HG03039 (cell line): Measurements from ENCODE around the gene C4orf50.
"Not testable (repeated sequence)": the region's sequence is repeated elsewhere in the genome, so short reads cannot be mapped to it uniquely, and the experiment has no call there.

Experiments used
- ATAC-seq: cut with Tn5 transposase; IDR thresholded peaks from one replicate; pipeline ENCODE4 v1.9.1; 2021; ENCODE audit warnings: mild to moderate bottlenecking, moderate library complexity; ENCODE audit not compliant: unreplicated experiment

Gene C4orf50

DNA sequence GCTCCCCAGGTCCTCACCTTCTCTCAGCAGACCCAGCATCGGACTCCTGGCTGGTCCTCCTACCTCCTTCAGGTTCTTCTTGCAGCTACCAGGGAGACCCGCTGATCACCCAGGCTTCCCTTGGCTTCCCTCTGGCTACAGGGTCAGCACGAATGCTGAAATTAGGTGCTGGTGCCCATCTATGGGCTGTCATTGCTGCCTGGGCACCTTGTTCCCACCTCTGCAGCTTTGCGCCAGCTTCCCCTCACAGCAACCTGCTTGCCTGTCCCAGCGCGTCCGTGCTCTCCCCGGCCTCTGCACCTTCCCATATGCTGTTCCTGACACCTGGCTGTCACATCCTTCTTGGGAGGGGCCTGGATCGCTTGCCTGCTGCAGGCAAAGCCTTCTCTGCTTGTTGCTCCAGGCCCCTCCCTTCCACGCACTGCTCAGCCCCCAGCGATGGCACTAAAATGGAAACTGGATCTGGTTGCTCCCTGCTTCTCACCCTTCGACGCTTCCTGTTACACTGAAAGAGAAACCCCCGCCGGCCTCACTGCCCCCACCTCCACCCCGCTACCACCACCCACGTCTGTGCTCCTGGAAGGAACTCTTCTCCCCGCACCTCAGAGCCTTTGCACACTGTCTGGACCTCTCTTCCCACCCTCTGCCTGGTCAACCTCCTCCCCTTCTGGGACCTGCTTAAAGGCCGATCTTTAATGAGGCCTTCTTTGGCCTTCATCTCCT lies 22.2 kb downstream of the C4orf50 start:
- no peak for ATAC-seq

DNA sequence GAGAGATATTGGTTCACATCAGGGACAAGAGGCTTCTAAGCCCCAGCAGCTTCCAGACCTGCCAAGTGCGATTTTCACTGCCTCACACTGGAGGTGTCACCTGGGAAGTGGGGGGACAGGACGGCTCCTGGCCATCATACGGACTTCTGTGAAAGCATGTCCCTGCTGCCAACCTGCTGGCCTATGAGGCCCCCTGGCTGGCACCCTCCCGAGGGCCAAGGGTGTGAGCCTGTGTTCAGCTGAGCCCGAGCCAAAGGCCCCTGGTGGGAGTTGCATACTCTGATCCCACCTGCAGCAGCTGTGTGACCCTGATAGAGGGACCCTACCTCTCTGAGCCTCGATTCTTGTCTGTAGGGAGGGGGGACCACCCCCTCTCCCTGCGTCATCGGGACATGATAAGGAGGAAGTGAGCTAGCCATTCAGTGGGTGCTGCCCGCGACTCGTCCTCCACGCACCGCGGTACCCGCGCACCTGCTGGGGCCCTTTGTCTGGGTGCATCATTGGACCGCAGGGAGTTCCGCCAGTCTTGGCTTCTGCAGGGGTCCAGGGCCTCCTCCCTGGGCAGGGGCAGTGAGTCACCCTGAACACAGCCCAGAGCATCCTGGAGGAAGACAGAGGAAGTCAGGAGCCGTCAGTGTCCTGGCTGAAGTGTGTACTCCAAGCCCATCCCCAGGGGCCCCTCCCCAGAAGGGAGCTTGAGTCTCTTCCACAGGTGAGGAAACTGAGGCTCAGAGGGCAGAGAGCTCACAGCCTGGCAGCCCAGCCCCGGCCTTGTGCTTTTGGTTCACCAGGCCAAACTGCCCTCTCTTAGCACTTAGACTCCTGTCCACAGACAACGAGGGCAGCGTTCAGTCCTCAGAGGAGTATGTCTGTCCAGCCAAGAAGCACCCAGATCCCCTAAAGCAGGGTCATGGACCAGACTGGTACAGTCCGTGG lies 24.1 kb downstream of the C4orf50 start:
- no peak for ATAC-seq

DNA sequence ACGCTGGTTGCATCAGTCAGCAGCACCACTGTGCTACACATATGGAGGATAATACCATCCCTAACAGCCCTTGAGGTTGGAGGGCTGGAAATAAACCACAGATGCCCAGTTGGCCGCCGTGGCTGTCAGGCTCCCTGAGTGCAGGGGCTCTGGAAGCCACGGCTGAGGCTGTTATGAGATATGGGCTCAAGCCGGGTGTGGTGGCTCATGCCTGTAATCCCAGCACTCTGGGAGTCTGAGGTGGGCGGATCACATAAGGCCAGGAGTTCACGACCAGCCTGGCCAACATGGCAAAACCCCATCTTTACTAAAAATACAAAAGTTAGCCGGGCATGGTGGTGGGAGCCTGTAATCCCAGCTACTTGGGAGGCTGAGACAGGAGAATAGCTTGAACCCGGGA lies 24.9 kb downstream of the C4orf50 start:
- ATAC-seq, result not testable (repeated sequence)

DNA sequence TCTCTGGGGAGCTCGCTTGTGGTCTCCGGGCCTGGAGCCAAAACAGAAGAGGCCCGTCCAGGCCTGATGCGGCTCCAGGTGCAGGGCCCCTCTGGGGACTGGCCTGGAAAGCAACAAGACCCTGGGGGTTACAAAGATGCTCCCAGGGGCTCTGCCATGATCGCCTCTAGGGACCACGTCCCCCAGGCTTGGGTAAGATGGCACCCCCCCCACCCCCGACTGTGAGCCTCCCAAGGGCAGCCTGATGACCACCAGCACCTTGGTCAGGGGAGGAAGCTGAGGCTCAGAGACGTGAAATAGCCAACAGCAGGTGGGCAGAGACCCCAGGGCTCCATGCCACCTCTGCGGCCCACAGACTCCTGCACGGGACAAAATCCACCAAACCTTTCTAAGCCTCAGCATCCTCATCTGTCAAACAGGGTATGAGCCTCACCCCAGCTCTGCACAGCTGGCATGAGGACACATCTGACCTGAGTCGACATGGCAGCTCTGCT lies 25.4 kb downstream of the C4orf50 start:
- no peak for ATAC-seq

DNA sequence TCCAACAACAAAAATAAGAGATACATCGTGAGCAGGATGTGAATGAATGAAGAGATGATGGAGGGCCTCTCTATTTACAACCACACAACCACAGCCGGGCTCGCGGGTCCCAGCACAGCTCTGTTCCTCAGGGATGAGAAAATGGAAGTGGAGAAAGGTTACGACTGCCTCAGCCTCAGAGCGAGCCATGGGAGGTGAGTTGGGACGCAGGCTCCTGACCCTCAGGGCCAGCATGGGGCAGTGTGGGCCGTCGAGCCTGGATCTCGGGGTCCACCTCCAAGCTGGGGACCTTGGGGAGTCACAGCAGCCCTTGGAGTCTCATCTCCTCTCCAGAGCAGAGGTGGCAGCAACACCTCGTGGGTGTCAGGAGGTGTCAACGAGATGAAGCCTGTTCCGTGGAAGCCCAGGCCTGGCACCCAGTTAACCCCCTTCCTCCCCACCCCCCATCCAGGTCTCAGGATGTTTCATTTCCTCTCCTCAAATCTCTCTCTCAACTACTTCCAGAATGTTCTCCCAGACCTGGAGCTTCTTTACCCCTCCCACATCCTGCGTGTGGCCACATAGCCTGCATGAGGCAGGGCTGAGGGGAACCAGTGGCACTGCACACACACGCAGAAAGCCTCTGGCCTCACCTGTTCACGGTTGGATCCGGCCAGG lies 25.9 kb downstream of the C4orf50 start:
- no peak for ATAC-seq

DNA sequence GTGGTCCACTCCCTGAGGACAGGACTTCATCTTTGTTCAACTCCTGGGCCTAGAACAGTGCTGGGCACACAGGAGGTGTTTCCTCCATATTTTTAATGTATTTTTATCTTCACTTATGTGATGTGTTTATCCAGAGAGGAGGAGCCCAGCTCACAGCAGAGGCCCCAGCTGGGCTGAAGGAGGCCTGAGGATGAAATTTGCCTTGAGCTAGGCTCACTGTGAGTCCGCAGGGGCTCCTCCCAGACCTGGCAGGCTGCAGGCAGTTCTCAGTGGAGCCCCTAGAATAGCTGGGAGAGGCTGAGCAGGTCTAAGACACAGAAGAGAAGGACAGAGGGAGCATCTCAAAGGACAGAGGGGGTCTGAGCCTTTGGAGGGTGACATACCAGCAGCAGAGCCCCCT lies 26.8 kb downstream of the C4orf50 start:
- ATAC-seq, result no peak

DNA sequence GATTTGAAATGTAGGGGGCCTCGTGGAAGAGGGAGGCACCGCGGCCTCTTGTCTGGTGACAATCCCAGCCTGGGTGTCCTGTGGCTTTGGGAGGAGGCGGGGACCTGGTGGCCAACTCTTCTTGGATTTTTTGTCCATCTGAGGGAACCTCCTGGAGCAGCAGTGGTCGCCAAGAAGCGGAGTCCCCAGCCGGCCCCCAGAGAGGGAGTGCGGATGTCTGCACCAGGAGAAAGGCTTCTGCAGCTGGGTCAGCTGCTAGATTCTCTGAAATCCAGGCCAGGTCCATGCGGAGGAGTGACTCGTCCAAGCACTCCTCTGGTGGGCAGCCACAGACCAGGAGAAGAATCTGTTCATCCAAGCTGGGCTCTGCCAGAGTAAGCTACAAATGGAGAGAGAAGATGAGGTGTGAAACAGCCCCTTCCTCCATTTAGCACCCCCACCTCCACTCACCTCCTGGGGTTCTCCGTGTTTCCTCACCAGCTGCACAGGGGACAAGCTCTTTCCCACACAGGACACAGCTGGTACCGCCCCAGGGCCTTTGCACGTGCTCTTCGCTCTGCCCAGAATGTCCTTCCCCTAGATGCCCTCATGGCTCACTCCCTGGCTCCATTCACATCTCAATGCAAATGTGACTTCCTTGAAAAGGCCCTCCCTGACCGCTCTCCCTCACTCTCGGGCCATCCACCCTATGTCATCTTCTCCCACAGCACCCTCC lies 27.6 kb downstream of the C4orf50 start:
- ATAC-seq, result no peak

DNA sequence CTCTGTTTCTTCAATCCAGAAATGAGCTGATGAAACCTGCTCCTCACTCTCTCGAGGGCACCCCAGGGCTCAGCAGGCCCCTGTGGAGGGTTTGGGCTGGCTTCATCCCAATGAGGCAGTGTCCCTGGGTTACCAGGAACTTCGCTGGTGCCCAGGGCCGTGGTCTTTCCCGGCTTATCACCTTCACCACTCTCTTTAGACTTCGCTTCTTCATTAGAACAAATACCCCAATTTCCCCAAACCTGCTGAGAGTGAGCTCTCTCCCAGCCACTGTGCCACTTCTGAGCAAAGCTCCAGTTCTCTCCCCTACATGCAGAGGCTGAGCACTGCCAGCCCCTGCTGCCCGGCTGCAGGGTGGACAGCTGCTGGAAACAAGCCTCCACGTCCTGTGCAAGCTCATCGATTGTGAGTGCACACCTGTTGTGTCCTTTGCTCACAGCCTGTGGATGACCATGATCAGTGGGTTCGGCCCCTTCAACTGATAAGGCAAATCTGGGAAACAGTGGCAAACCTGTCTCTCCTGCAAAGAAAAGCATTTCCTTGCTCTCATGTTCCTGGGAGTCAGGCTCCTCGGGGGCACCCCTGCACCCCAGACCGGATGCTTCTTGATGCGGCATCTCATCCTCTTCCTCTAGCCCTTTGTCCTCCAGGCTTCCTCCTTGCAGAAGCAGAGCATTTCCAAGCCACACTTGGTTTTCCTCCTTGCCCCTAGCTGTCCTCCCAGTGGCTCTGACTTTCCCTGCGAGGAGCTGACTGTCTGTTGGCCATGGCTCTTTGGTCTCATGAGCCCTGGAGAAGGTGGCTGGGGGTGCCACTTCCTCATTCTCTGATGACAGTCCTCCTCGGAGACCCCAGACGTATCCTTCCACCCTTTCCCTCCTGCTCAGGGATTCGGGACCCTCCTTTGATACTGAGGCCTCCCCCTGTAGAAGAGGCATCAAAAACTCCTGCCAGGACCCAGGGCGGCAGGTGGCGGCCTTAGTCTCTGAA lies 28.7 kb downstream of the C4orf50 start:
- no peak for ATAC-seq

DNA sequence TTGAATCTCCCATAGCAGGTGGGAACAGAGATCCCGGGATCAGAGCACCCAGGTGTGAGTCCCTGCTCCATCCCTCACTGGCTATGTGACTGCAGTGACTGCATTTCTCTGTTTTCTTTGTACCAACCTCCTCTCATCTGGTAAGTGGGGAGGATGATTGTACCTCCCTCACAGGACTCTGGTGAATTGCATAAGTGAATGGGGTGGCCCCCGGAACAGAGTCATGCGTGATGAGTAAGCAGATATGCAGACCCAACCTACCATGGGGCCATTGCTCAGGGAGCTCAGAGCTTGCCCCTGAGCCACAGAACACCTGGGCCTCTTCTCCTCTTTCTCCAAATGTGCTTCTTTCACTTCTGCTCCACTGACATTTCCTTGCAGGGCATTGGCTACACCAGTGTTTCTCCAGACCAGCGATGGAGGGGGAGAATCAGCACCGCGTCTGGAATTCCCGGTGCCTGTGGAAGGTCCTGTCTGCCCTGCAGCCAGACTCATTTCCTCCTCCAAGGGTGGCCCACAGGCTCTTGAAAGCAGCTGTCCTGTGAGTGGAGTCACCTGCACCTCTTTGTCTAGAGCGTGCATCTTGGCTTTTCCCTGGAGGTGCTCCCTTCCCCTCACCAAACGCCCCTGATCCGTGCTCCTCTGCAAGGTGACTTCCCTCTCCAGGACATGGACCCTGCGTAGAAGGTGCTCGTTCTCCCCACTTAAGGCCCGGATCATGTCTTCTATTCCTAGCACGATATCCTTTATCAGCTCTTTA lies 30.0 kb downstream of the C4orf50 start:
- no peak for ATAC-seq

DNA sequence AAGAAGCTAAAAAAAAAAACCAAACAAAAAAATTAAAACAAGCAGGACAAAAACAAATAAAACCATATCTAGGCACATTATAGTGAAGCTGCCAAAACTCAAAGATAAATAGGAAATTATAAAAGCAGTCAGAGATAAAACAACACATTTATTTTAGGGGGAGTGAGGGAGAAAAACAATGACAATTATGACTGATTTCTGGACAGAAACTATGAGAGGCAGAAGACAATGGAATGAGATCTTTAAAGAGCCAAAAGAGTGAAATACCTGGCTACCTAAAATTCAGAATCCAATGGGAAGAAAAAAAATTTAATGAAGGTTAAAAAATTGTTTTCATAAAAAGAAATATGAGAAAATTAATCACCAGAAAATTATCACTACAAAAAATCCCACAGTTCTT lies 33.4 kb downstream of the C4orf50 start:
- no peak for ATAC-seq

DNA sequence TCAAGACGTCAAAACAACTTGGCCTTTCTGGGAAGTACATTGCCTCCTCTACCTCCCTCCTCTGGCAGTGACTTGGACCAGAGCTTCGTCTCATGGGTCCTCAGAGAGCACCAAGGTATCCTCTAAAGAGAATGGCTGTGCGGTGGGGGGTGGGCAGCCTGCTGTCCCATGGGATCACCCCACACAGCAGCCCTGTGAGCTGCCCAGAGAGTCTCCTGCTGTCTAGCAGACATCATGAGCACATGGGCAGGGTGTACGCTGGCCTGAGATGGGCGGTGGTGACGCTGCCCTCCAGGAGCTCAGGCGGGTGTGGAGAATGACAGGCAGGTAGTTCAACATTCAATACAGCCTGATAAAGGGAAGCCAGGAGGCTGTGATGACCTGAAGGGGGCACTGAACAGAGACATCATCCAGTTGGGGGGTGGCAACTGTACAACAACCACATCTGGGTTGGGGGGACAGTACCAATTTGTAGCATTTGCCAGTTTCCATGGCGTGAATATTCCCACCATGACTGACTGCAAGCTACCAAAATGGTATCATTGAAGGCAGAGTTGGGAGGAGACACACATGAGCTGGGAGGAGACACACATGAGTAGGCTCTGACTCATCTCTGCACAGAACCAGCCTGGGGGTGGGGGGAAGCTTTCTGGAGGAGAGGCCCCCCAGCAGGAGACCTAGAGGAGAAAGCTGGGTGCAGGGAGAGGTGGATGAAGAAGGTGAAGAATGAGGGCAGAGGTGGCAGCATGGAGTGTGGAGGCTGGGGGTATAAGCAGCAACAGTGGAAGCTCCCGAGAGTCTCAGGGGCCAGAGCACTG lies 35.9 kb downstream of the C4orf50 start:
- no peak for ATAC-seq

DNA sequence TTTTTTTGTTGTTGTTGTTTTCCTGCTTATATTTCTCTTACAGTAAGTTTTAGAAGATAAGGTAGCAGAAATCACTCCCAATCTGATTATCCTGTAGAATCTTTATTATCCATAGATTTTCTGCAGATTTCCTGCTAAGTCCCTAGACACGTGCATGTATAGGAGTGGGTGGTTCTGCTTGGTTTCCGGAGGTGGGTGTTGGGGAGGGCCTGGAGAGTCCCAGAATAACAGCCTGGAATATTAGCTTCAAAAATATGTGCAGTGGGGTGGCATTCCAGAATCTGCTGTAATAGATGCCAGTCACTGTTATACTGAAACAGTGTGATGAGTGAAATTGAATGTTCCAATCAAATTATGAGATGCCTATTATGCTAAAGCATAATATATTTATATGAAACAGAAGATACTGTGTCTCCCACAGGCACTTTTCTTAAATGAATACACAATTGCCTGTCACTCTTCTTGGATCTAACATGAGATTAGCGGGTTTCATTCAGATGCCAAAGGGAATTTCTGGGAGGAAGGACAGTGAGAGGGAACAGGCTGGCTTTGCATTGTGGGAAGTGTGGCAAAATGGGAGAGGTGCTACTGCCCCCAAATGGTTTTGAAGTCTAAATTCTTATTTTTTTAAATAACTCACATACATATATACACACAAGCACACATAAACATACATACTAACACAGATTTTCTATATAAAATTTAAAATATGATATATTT lies 37.6 kb downstream of the C4orf50 start:
- ATAC-seq, result no peak

DNA sequence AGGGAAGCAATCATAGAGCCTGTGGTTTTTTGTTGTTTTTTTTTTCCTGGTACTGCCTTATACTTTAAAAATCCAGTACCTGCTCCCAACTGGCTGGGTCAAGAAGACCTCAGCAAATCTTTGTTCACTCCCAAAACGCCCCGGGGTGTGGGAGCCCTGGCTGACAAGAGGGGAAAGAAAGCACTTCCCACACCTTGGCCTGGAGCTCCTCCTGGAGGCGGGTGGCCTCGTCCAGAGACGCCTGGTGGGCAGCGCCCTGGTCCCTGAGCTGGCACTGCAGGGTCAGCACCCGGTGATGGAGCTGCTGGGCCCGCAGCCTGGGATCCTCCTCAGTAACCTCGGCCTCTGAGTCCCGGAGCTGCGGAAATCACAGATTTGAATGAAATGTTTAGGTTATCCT lies 38.2 kb downstream of the C4orf50 start:
- no peak for ATAC-seq

DNA sequence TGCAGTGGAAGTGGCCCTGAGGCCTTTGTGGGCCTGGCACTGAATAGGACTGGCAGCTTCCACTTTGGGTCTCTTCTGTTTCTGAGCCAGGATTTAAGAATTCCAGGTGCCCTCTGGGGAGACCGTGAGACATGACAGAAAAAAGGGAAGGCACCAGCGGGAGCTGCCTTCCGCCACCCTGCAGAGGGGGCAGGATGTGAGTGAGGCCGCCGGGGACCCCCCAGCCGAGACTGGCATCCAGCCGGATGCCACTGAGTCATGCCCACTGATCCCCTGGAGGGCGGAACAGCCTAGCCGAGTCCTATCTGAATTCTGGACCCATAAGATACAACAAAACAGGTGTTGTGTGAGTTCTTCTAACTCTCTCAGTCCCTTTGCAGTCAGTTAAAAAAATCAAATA lies 41.3 kb downstream of the C4orf50 start:
- ATAC-seq, result no peak

DNA sequence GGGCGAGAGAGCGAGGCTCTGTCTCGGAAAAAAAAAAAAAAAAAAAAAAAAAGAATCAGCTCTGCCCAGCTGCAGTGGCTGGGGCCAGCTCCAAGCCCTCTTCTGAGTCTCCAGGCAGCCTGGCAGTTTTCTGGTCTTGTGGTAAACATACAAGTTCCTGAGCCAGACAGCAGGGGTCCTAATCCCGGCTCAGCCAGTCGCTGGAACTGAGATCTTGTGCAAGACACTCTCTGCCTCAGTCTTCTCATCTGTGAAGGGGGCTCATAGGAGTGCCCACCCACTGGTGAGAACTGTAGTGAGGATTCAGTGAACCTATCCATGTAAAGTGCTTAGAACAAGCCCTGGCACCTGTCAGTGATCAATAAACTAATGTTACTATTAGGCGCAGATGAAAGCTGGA lies 41.8 kb downstream of the C4orf50 start:
- no peak for ATAC-seq

DNA sequence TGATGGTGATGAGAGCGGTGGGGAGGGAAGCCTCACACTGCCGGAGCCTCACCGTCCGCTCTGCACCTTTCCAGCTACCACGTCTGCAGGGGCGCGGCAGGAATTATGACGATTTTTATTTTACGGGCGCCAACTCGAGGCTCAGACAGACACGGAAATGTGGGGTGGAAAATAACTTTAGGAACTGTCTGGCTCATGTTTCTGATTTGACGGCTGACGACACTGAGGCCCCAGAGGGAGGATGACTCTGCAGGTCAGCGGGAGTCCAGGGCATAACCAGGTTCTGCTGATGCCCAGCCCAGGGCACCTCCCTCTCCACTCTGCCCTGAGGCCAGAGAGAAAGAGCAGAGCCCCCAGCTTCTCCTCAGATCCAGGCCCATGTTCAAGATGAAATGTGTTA lies 43.9 kb downstream of the C4orf50 start:
- no peak for ATAC-seq

DNA sequence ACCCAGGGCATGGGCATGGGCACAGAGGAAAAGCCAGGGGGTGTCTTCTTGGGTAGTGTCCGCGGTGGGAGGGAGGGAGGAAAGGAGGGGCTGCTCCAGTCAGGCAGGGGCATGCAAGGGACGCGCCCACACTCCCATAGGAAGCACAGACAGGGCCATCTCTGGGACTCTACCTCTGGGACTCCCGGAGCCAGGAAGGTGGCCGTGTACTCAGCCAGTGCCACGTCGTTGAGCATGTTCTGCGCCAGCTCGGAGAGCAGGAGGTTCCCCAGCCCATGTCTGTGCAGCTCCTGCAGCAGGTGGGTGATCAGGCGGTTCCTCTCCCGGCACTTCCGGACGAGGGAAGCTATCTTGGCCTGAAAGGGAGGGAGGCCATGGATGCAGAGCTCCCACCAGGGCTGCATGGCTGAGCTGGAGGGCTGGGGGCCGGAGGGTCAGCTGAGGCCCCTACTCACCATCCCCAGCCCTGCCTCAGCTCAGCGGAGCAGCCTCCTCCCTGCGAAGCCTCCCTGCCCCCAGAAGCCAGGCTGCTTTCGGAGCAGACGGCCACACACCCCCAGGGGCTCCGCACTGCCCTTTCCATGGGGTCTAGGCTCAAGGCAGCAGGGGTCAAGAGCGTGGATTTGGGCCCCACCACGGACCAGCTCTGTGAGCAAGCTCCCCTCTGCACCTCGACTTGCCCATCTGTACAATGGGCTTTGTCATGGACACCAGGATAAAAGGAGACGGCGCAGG lies 44.6 kb downstream of the C4orf50 start:
- ATAC-seq, result no peak
